HepG2 (cell line): ENCODE measurements around the gene MLX. TPM values are rescaled to one million over a fixed set of nuclear protein-coding genes. Genes with fewer than 3 reads are reported as not detected.

Experiments
- ESRRA ChIP-seq: sonication (generic); formaldehyde crosslinking; IDR thresholded peaks from 2 replicates; pipeline ENCODE4 v1.5.1; 2020; ENCODE audit warnings: mild to moderate bottlenecking, low read depth, missing genetic modification reagents
- FOXA3 ChIP-seq: IDR thresholded peaks from 2 replicates; pipeline ENCODE4 v1.6.1; 2016; ENCODE audit warnings: missing genetic modification reagents, missing compliant biosample characterization
- IKZF1 ChIP-seq: fragments of 450-650 bp; IDR thresholded peaks from 2 replicates; pipeline ENCODE4 v1.7.1; 2016
- KAT7 ChIP-seq: IDR thresholded peaks from 2 replicates; pipeline ENCODE4 v1.6.1; 2018; ENCODE audit warnings: borderline replicate concordance, missing compliant biosample characterization
- MXI1 ChIP-seq: IDR thresholded peaks from 3 replicates; pipeline ENCODE4 v1.6.1; 2012; ENCODE audit warnings: low read depth, low read length, inconsistent platforms, borderline replicate concordance
- NCOA5 ChIP-seq: sonication (generic); formaldehyde crosslinking; IDR thresholded peaks from 2 replicates; pipeline ENCODE4 v1.4.0; 2020; ENCODE audit warnings: missing genetic modification reagents
- RFXAP ChIP-seq: sonication (generic); formaldehyde crosslinking; IDR thresholded peaks from 2 replicates; pipeline ENCODE4 v1.4.0; 2020; ENCODE audit warnings: missing genetic modification reagents, borderline replicate concordance
- SAFB2 ChIP-seq: sonication (generic); formaldehyde crosslinking; IDR thresholded peaks from 2 replicates; pipeline ENCODE4 v1.5.1; 2020; ENCODE audit warnings: missing genetic modification reagents, low read depth, mild to moderate bottlenecking, borderline replicate concordance
- SMARCE1 ChIP-seq: fragments of 450-650 bp; IDR thresholded peaks from 2 replicates; pipeline ENCODE4 v1.6.1; 2017; ENCODE audit warnings: borderline replicate concordance
- SRF ChIP-seq: IDR thresholded peaks from 2 replicates; pipeline ENCODE4 v1.6.1; 2011; ENCODE audit warnings: mild to moderate bottlenecking, low read depth, low read length, moderate library complexity
- XRCC5 ChIP-seq: fragments of 200-400 bp; formaldehyde crosslinking; optimal IDR thresholded peaks from 2 replicates; pipeline ENCODE3; 2017; ENCODE audit warnings: mild to moderate bottlenecking, low read length
- ZBTB7B ChIP-seq: sonication (generic); formaldehyde crosslinking; IDR thresholded peaks from 2 replicates; pipeline ENCODE4 v1.4.0; 2020; ENCODE audit warnings: missing genetic modification reagents
- ZBTB8A ChIP-seq: sonication (generic); formaldehyde crosslinking; IDR thresholded peaks from 2 replicates; pipeline ENCODE4 v1.4.0; 2020; ENCODE audit warnings: mild to moderate bottlenecking, low read depth, missing genetic modification reagents, borderline replicate concordance
- ZMYM4 ChIP-seq: sonication (generic); formaldehyde crosslinking; IDR thresholded peaks from 2 replicates; pipeline ENCODE4 v1.8.1; 2023; ENCODE audit warnings: mild to moderate bottlenecking, missing genetic modification reagents
- ZNF230 ChIP-seq: sonication (generic); formaldehyde crosslinking; IDR thresholded peaks from 2 replicates; pipeline ENCODE4 v1.4.0; 2020; ENCODE audit warnings: mild to moderate bottlenecking, missing genetic modification reagents
- ZNF333 ChIP-seq: sonication (generic); formaldehyde crosslinking; IDR thresholded peaks from 2 replicates; pipeline ENCODE4 v1.4.0; 2020; ENCODE audit warnings: mild to moderate bottlenecking, missing genetic modification reagents, borderline replicate concordance
- ZNF337 ChIP-seq: sonication (generic); formaldehyde crosslinking; IDR thresholded peaks from 2 replicates; pipeline ENCODE4 v1.5.1; 2020; ENCODE audit warnings: missing genetic modification reagents, low read depth, mild to moderate bottlenecking, borderline replicate concordance
- ZNF615 ChIP-seq: sonication (generic); formaldehyde crosslinking; IDR thresholded peaks from 2 replicates; pipeline ENCODE4 v1.5.0; 2020; ENCODE audit warnings: mild to moderate bottlenecking, missing genetic modification reagents, borderline replicate concordance
- ZNF761 ChIP-seq: sonication (generic); formaldehyde crosslinking; conservative IDR thresholded peaks from 2 replicates; pipeline ENCODE4 v1.4.0; 2020; ENCODE audit warnings: mild to moderate bottlenecking, missing genetic modification reagents
- ZNF788 ChIP-seq: sonication (generic); formaldehyde crosslinking; IDR thresholded peaks from 2 replicates; pipeline ENCODE4 v1.5.0; 2020; ENCODE audit warnings: mild to moderate bottlenecking, missing genetic modification reagents, borderline replicate concordance
- ZSCAN29 ChIP-seq: sonication (generic); formaldehyde crosslinking; conservative IDR thresholded peaks from 2 replicates; pipeline ENCODE4 v1.4.0; 2020; ENCODE audit warnings: mild to moderate bottlenecking, missing genetic modification reagents
- ZSCAN30 ChIP-seq: sonication (generic); formaldehyde crosslinking; IDR thresholded peaks from 2 replicates; pipeline ENCODE4 v1.5.0; 2020; ENCODE audit warnings: mild to moderate bottlenecking, missing genetic modification reagents
- polyA plus RNA-seq, 8 experiments: library from polyadenylated mRNA; depleted of rRNA in 3 of 8; stranded (reverse) in 7 of 8; unstranded in 1 of 8; fragments of >200 nt; fragmentation: Illumina TruSeq in 4 of 8; extraction: Trizol in 4 of 8; gene quantifications; 2 replicates each; pipeline versions ENCODE4 v1.2.1 to v1.2.3, GENCODE V29; 2011 to 2016; ENCODE audit warnings: low read depth in 4 of 8, missing spikeins in 1 of 8, mixed read lengths in 1 of 8; ENCODE audit not compliant: insufficient read depth in 1 of 8
- total RNA-seq, 5 experiments: library from RNA; depleted of rRNA; stranded (reverse); fragments of >200 nt; fragmentation: Illumina TruSeq; extraction: Trizol; gene quantifications; 2 replicates each; pipeline ENCODE4 v1.2.3, GENCODE V29; 2016; ENCODE audit warnings: low read depth in 1 of 5
- TF ChIP-seq, protein P1 (sequence below): sonication (generic); IDR thresholded peaks from 2 replicates; pipeline ENCODE4 v1.6.1; 2016; ENCODE audit warnings: low read depth, borderline replicate concordance
- TF ChIP-seq, protein P2 (sequence below), 2 experiments: IDR thresholded peaks; 2 replicates each; pipeline ENCODE4 v1.6.1; 2011 to 2012; ENCODE audit warnings: low read length in 2 of 2, borderline replicate concordance in 1 of 2, low read depth in 1 of 2, mild to moderate bottlenecking in 1 of 2, moderate library complexity in 1 of 2
- TF ChIP-seq, protein P3 (sequence below): sonication (generic); formaldehyde crosslinking; IDR thresholded peaks from 2 replicates; pipeline ENCODE4 v1.4.0; 2020; ENCODE audit warnings: missing genetic modification reagents, mild to moderate bottlenecking, borderline replicate concordance

The MLX gene
- total and polyA plus RNA-seq, 2 of the 13 experiments (the other 11 are each of a cell fraction or from before 2014, with no cell fraction given) = 38.9 to 74.4 TPM

DNA sequence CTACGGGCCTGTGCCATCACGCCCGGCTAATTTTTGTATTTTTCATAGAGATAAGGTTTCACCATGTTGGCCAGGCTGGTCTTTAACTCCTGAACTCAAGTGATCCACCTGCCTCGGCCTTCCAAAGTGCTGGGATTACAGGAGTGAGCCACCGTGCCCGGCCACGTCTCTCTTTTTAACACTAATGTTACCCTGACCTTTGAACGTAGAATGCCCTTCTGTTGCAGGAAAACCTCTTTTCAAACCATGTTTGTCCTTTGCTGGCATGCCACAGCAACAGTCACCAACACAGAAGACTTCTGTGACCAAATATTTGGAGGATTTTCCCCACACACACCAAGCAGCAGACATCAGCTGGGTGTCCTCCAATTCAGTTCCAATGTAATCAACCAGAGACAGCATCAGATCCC lies 22.0 kb upstream of the MLX start (continued):
- TF ChIP-seq ZMYM4 (CRISPR knock-in tag) = no peak
- TF ChIP-seq ZNF333 (CRISPR knock-in tag) = 0 out of 2 replicates have a peak, but pooled peaks have one; percentile 17
- 0 out of 2 replicates have a peak, but pooled peaks have one; percentile 31 for TF ChIP-seq ZNF788 (CRISPR knock-in tag)
- TF ChIP-seq IKZF1 = no peak
- TF ChIP-seq ZNF230 = no peak
- no peak for TF ChIP-seq ZNF615 (CRISPR knock-in tag)
- no peak for TF ChIP-seq XRCC5
- TF ChIP-seq ZNF761 (CRISPR knock-in tag) = no peak
- TF ChIP-seq, protein P1, sequence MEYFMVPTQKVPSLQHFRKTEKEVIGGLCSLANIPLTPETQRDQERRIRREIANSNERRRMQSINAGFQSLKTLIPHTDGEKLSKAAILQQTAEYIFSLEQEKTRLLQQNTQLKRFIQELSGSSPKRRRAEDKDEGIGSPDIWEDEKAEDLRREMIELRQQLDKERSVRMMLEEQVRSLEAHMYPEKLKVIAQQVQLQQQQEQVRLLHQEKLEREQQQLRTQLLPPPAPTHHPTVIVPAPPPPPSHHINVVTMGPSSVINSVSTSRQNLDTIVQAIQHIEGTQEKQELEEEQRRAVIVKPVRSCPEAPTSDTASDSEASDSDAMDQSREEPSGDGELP = peak; percentile 75; the same call in 1 of the 2 replicates
- peak; percentile 33; the same call in 1 of the 3 replicates for TF ChIP-seq MXI1
- TF ChIP-seq, protein P2, sequence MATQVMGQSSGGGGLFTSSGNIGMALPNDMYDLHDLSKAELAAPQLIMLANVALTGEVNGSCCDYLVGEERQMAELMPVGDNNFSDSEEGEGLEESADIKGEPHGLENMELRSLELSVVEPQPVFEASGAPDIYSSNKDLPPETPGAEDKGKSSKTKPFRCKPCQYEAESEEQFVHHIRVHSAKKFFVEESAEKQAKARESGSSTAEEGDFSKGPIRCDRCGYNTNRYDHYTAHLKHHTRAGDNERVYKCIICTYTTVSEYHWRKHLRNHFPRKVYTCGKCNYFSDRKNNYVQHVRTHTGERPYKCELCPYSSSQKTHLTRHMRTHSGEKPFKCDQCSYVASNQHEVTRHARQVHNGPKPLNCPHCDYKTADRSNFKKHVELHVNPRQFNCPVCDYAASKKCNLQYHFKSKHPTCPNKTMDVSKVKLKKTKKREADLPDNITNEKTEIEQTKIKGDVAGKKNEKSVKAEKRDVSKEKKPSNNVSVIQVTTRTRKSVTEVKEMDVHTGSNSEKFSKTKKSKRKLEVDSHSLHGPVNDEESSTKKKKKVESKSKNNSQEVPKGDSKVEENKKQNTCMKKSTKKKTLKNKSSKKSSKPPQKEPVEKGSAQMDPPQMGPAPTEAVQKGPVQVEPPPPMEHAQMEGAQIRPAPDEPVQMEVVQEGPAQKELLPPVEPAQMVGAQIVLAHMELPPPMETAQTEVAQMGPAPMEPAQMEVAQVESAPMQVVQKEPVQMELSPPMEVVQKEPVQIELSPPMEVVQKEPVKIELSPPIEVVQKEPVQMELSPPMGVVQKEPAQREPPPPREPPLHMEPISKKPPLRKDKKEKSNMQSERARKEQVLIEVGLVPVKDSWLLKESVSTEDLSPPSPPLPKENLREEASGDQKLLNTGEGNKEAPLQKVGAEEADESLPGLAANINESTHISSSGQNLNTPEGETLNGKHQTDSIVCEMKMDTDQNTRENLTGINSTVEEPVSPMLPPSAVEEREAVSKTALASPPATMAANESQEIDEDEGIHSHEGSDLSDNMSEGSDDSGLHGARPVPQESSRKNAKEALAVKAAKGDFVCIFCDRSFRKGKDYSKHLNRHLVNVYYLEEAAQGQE (IDR thresholded peaks at IDR 0.05; ENCODE audit: borderline replicate concordance in 1 of 2, low read depth in 1 of 2, low read length in 2 of 2) = no peak
- TF ChIP-seq ZBTB7B (CRISPR knock-in tag) = no peak
- TF ChIP-seq SRF = no peak
- TF ChIP-seq ZSCAN29 = no peak
- no peak for TF ChIP-seq RFXAP (CRISPR knock-in tag)
- TF ChIP-seq SAFB2 = 0 out of 2 replicates have a peak, but pooled peaks have one; percentile 17
- TF ChIP-seq ZSCAN30 (CRISPR knock-in tag) = no peak
- no peak for TF ChIP-seq ZBTB8A
- TF ChIP-seq KAT7 (CRISPR knock-in tag) = 0 out of 2 replicates have a peak, but pooled peaks have one; percentile 17
- TF ChIP-seq FOXA3 (CRISPR knock-in tag) = no peak
- TF ChIP-seq, protein P3, sequence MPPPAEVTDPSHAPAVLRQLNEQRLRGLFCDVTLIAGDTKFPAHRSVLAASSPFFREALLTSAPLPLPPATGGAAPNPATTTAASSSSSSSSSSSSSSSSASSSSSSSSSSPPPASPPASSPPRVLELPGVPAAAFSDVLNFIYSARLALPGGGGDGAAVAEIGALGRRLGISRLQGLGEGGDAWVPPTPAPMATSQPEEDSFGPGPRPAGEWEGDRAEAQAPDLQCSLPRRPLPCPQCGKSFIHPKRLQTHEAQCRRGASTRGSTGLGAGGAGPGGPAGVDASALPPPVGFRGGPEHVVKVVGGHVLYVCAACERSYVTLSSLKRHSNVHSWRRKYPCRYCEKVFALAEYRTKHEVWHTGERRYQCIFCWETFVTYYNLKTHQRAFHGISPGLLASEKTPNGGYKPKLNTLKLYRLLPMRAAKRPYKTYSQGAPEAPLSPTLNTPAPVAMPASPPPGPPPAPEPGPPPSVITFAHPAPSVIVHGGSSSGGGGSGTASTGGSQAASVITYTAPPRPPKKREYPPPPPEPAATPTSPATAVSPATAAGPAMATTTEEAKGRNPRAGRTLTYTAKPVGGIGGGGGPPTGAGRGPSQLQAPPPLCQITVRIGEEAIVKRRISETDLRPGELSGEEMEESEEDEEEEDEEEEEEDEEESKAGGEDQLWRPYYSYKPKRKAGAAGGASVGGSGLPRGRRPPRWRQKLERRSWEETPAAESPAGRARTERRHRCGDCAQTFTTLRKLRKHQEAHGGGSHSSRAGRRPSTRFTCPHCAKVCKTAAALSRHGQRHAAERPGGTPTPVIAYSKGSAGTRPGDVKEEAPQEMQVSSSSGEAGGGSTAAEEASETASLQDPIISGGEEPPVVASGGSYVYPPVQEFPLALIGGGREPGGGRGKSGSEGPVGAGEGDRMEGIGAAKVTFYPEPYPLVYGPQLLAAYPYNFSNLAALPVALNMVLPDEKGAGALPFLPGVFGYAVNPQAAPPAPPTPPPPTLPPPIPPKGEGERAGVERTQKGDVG = no peak
- TF ChIP-seq SMARCE1 = no peak
- TF ChIP-seq ZNF337 (CRISPR knock-in tag) = no peak
- peak; percentile 62 for TF ChIP-seq ESRRA (CRISPR knock-in tag)
- TF ChIP-seq NCOA5 (CRISPR knock-in tag) = no peak
